Measurements from ENCODE around the gene PITPNM3. TPM values are rescaled to one million over a fixed set of nuclear protein-coding genes. Genes with fewer than 3 reads are reported as not detected.

Gene PITPNM3
- total RNA-seq, 4 donors from 2014 or later: 12.7 to 51.6 (median 29.7) TPM

DNA sequence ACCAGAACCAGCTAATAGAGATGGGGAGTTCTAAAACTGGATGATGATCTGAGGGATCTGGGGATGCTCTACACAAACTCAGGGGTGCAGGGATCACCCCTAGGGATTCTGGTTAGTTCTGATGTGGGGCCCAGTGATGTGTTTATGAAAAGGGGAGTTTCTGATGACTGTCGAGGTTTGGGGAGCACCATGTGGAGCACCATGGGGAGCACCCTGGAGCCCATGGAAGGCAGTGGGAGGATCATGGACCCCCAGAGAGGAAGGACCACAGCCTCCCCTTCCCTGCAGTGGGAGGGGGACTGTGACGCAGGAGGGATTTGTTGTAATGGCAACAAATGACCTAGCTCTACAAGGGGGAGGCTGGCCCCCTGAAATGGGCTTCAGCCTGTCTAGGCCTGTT is 93.7 kb downstream of the PITPNM3 start:
- in situ Hi-C loops (cut with MboI; ENCODE audit: low pct_ligation_motif_present in 1 of 4, low pct_unique_long_range_greater_than_20kb in 1 of 4, low sequenced_read_pairs in 3 of 4): loop anchor here in 3 of 4 donors (25.0 kb wide), 1 partner anchor 175 kb away; the partner anchor contains the start of genes KIAA0753 (in 3 of the 3) and TXNDC17 (in 3 of the 3)

DNA sequence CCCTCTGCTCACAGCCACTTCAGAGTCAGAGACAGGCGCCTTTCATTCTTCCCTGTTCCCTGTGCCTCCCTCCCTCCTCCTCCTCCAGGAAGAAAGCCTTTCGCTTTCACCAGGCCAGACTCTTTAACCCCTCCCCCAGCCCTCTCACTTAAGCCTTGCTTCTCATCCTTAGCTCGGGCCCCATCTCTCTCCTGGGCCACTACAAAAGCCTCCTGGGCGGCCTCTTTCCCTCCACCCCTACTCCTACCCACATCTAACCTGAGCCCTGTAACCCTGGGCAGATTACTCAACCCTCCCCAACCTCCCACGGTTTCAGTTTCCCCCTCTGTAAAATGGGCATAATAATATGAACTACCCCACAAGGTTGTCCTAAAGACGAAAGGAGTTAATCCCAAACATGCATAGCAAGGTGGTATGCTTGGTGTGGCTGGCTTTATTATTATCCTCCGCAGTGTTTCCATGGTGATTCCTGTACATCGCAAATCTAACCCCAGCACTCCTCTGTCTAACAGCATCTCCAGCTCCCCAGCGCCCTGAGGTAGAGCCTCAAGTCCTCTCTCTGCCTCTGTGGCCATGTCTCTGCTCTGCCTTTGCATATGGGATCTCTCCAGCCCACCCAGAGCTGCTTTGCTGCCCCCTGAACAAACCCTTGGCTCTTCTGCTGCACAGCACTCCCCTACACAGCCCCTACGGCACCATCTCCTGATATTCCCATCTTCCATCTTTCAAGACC is 94.4 kb downstream of the PITPNM3 start:
- H3K27ac ChIP-seq: no peak overlapping the region
- no peaks in the 10 kb centered on the region for H3K9me3 ChIP-seq
- in situ Hi-C loops (cut with MboI; ENCODE audit: low pct_ligation_motif_present in 1 of 4, low pct_unique_long_range_greater_than_20kb in 1 of 4, low sequenced_read_pairs in 3 of 4): loop anchor here in 3 of 4 donors (25.0 kb wide), 1 partner anchor 175 kb away; the partner anchor contains the start of genes KIAA0753 (in 3 of the 3) and TXNDC17 (in 3 of the 3)
- DNase-seq: no peak
- peaks cover 0 to 14% (median 11%) of the 10 kb centered on the region in 4 donors for H3K4me1 ChIP-seq
- H3K36me3 ChIP-seq: no peaks in the 10 kb centered on the region
- no peaks in the 10 kb centered on the region for H3K27me3 ChIP-seq
- 71 to 83% methylated on average over 9 to 10 of the region's 10 CpGs for WGBS, 2 donors (ENCODE audit: low coverage in 1 of 2)
- intact Hi-C loops (cut with DNase I; ENCODE audit: low total_unique reads): no loop called here
- H3K4me3 ChIP-seq: no peak overlapping the region
- TF ChIP-seq, protein P1, sequence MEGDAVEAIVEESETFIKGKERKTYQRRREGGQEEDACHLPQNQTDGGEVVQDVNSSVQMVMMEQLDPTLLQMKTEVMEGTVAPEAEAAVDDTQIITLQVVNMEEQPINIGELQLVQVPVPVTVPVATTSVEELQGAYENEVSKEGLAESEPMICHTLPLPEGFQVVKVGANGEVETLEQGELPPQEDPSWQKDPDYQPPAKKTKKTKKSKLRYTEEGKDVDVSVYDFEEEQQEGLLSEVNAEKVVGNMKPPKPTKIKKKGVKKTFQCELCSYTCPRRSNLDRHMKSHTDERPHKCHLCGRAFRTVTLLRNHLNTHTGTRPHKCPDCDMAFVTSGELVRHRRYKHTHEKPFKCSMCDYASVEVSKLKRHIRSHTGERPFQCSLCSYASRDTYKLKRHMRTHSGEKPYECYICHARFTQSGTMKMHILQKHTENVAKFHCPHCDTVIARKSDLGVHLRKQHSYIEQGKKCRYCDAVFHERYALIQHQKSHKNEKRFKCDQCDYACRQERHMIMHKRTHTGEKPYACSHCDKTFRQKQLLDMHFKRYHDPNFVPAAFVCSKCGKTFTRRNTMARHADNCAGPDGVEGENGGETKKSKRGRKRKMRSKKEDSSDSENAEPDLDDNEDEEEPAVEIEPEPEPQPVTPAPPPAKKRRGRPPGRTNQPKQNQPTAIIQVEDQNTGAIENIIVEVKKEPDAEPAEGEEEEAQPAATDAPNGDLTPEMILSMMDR (IDR thresholded peaks at IDR 0.05): no peak
- TF ChIP-seq POLR2AphosphoS5 (IDR thresholded peaks at IDR 0.05): no peak
- no peak for TF ChIP-seq EP300 (IDR thresholded peaks at IDR 0.05; ENCODE audit: low read depth)
- TF ChIP-seq POLR2A (IDR thresholded peaks at IDR 0.05): no peak

More for the DNA sequence above, 93.7 kb downstream of the PITPNM3 start:
- intact Hi-C loops (cut with DNase I; ENCODE audit: low total_unique reads): no loop called here
- Histone ChIP-seq H3K27me3 (no peaks in the 10 kb centered on the region), H3K27ac (no peak overlapping the region), H3K4me1 (peaks cover 0 to 8% (median 4%) of the 10 kb centered on the region in 4 donors), H3K36me3 (no peaks in the 10 kb centered on the region), H3K9me3 (no peaks in the 10 kb centered on the region), H3K4me3 (no peak overlapping the region)
- no peak for TF ChIP-seq POLR2AphosphoS5 (IDR thresholded peaks at IDR 0.05)
- 89% methylated on average over 2 of the region's 2 CpGs; no CpG with 5 or more reads in 1 of the 2 donors for WGBS, 2 donors (ENCODE audit: low coverage in 1 of 2)
- no peak for DNase-seq

DNA sequence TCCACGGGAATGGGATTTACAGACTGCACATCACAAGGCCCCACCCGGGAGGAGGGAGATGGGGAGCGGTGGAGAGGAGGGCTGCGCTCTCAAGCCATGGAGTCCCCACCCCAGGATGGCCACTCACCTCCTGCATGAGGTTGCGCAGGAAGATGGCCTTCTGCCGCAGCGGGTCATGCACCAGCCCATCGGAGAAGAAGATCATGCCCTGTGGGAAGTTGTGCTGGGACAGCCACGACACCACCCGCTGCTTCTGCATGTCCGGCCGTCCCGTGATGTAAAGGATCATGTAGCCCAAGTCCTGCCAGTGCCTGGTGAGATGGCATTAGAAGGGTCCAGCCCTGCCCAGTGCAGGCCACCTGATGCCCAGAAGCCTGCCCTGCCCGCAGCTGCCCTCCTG is 95.1 kb downstream of the PITPNM3 start:
- no peaks in the 10 kb centered on the region for H3K9me3 ChIP-seq
- H3K27ac ChIP-seq: no peak overlapping the region
- no peaks in the 10 kb centered on the region for H3K36me3 ChIP-seq
- intact Hi-C loops (cut with DNase I; ENCODE audit: low total_unique reads): no loop called here
- DNase-seq: no peak
- H3K4me3 ChIP-seq: no peak overlapping the region
- no peaks in the 10 kb centered on the region for H3K27me3 ChIP-seq
- no peak for TF ChIP-seq POLR2AphosphoS5 (IDR thresholded peaks at IDR 0.05)
- TF ChIP-seq POLR2A (IDR thresholded peaks at IDR 0.05): no peak
- no peak for TF ChIP-seq EP300 (IDR thresholded peaks at IDR 0.05; ENCODE audit: low read depth)
- TF ChIP-seq, protein P1 (IDR thresholded peaks at IDR 0.05): no peak
- WGBS, 2 donors (ENCODE audit: low coverage in 1 of 2): 92% methylated on average over 12 of the region's 14 CpGs; no CpG with 5 or more reads in 1 of the 2 donors
- H3K4me1 ChIP-seq: peaks cover 0 to 14% (median 13%) of the 10 kb centered on the region in 4 donors
- in situ Hi-C loops (cut with MboI; ENCODE audit: low pct_ligation_motif_present in 1 of 4, low pct_unique_long_range_greater_than_20kb in 1 of 4, low sequenced_read_pairs in 3 of 4): loop anchor here in 3 of 4 donors (25.0 kb wide), 1 partner anchor 176 kb away; the partner anchor contains the start of genes KIAA0753 (in 3 of the 3) and TXNDC17 (in 3 of the 3)

DNA sequence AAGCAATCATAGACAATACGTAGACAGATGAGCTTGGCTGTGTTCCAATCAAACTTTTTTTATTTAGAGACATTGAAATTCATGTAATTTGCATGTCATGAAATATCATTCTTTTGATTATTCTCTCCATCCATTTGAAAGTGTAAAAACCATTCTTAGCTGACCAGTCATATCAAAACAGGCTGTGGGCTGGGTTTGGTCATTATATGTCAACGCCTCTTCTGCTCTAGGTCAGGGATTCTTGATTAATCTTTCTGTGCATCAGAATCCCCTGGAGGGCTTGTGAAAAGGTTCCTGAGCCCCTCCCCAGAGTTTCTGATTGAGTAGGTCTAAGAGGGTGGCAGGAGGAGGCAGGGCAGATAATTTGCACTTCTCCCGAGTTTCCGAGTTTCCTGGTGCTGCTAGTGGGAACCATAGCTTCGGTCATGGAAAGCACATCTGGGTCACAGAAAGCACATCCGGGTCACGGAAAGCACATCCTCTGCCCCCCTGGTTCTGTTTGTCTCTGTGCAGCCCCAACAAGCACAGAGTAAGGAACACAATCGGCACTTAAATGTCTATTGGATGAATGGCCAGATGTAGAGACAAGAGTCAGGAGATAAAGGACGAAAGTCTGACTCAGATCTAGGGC is 95.7 kb downstream of the PITPNM3 start:
- H3K4me1 ChIP-seq: peaks cover 0 to 14% (median 13%) of the 10 kb centered on the region in 4 donors
- H3K4me3 ChIP-seq: no peak overlapping the region
- no peak for DNase-seq
- 82 to 86% methylated on average over 1 to 9 of the region's 9 CpGs for WGBS, 2 donors (ENCODE audit: low coverage in 1 of 2)
- H3K27me3 ChIP-seq: no peaks in the 10 kb centered on the region
- intact Hi-C loops (cut with DNase I; ENCODE audit: low total_unique reads) (no loop called here), in situ Hi-C loops (cut with MboI; ENCODE audit: low pct_ligation_motif_present in 1 of 4, low pct_unique_long_range_greater_than_20kb in 1 of 4, low sequenced_read_pairs in 3 of 4) (loop anchor here in 3 of 4 donors (25.0 kb wide), 1 partner anchor 177 kb away; the partner anchor contains the start of genes KIAA0753 (in 3 of the 3) and TXNDC17 (in 3 of the 3))
- no peaks in the 10 kb centered on the region for H3K36me3 ChIP-seq
- TF ChIP-seq EP300 (IDR thresholded peaks at IDR 0.05; ENCODE audit: low read depth) (no peak), POLR2A (IDR thresholded peaks at IDR 0.05) (no peak), POLR2AphosphoS5 (IDR thresholded peaks at IDR 0.05) (no peak)
- TF ChIP-seq, protein P1 (IDR thresholded peaks at IDR 0.05): no peak
- H3K27ac ChIP-seq: no peak overlapping the region
- H3K9me3 ChIP-seq: no peaks in the 10 kb centered on the region

Data from transverse colon (tissue), 4 donors.